Common myeloid progenitor, CD34-positive (primary cell): Measurements from ENCODE around the gene EARS2.
"Not testable (repeated sequence)": the region's sequence is repeated elsewhere in the genome, so short reads cannot be mapped to it uniquely, and the experiment has no call there.

Experiments
- CTCF ChIA-PET: fragments of 350-600 bp; sonication (Branson Sonifier 250); formaldehyde crosslinking; loops from one replicate; lab custom pipeline; 2021; ENCODE audit warnings: antibody characterized with exemption; lab: Charles Lee
- POLR2A ChIA-PET: fragments of 350-600 bp; sonication (Branson Sonifier 250); formaldehyde crosslinking; loops from one replicate; lab custom pipeline; 2021; ENCODE audit warnings: antibody characterized with exemption; lab: Charles Lee
- DNase-seq, 3 donors: peaks; one replicate each; pipeline versions ENCODE4 v3.0.0 to v3.0.0-alpha.2; 2013
- H3K27ac ChIP-seq, 2 experiments: 1 replicate in 1 of 2; 2 replicates in 1 of 2; pipeline ENCODE4 v1.7.0; 2013; ENCODE audit warnings: inconsistent platforms in 2 of 2, low read length in 2 of 2, mild to moderate bottlenecking in 2 of 2, low read depth in 1 of 2, moderate library complexity in 1 of 2; ENCODE audit not compliant: severe bottlenecking in 2 of 2, insufficient read depth in 1 of 2, poor library complexity in 1 of 2
- H3K27me3 ChIP-seq, 5 experiments: replicated peaks in 2 of 5; 1 replicate in 3 of 5; 2 replicates in 2 of 5; pipeline versions ENCODE4 v1.6.1 to v1.7.0; 2013; ENCODE audit warnings: low read length in 4 of 5, mild to moderate bottlenecking in 2 of 5, moderate library complexity in 2 of 5, inconsistent platforms in 1 of 5; ENCODE audit not compliant: insufficient read depth in 5 of 5, control insufficient read depth in 4 of 5
- H3K36me3 ChIP-seq, 4 experiments: 1 replicate in 2 of 4; 2 replicates in 2 of 4; pipeline versions ENCODE4 v1.6.1 to v1.7.0; 2013; ENCODE audit warnings: low read length in 3 of 4, control low read depth in 1 of 4, mild to moderate bottlenecking in 1 of 4; ENCODE audit not compliant: control insufficient read depth in 4 of 4, insufficient read depth in 4 of 4
- H3K4me1 ChIP-seq, 4 experiments: 1 replicate in 3 of 4; 2 replicates in 1 of 4; pipeline versions ENCODE4 v1.6.1 to v1.7.1; 2013; ENCODE audit warnings: low read length in 3 of 4, mild to moderate bottlenecking in 3 of 4, control low read depth in 1 of 4, inconsistent platforms in 1 of 4, moderate library complexity in 1 of 4; ENCODE audit not compliant: control insufficient read depth in 4 of 4, insufficient read depth in 4 of 4; ENCODE audit errors: control extremely low read depth in 1 of 4
- H3K4me3 ChIP-seq, 7 experiments: 1 replicate in 4 of 7; 2 replicates in 3 of 7; pipeline versions ENCODE4 v1.5.1 to v1.7.0; 2013; ENCODE audit warnings: mild to moderate bottlenecking in 7 of 7, low read length in 6 of 7, moderate library complexity in 6 of 7, inconsistent platforms in 2 of 7, low read depth in 2 of 7, control low read depth in 1 of 7; ENCODE audit not compliant: insufficient read depth in 4 of 7, control insufficient read depth in 1 of 7; ENCODE audit errors: extremely low read depth in 1 of 7
- H3K9me3 ChIP-seq, 5 experiments: 1 replicate in 4 of 5; 2 replicates in 1 of 5; pipeline versions ENCODE4 v1.6.1 to v1.7.1; 2013; ENCODE audit warnings: low read length in 4 of 5, mild to moderate bottlenecking in 2 of 5, inconsistent platforms in 1 of 5, low read depth in 1 of 5, moderate library complexity in 1 of 5; ENCODE audit not compliant: control insufficient read depth in 4 of 5, insufficient read depth in 2 of 5; ENCODE audit errors: control extremely low read depth in 1 of 5
- WGBS: methylation state at CpG from one replicate; pipeline ENCODE4 v1.1.5; 2013; ENCODE audit not compliant: insufficient coverage; 5-methylcytosine and 5-hydroxymethylcytosine counted together

The EARS2 gene

DNA sequence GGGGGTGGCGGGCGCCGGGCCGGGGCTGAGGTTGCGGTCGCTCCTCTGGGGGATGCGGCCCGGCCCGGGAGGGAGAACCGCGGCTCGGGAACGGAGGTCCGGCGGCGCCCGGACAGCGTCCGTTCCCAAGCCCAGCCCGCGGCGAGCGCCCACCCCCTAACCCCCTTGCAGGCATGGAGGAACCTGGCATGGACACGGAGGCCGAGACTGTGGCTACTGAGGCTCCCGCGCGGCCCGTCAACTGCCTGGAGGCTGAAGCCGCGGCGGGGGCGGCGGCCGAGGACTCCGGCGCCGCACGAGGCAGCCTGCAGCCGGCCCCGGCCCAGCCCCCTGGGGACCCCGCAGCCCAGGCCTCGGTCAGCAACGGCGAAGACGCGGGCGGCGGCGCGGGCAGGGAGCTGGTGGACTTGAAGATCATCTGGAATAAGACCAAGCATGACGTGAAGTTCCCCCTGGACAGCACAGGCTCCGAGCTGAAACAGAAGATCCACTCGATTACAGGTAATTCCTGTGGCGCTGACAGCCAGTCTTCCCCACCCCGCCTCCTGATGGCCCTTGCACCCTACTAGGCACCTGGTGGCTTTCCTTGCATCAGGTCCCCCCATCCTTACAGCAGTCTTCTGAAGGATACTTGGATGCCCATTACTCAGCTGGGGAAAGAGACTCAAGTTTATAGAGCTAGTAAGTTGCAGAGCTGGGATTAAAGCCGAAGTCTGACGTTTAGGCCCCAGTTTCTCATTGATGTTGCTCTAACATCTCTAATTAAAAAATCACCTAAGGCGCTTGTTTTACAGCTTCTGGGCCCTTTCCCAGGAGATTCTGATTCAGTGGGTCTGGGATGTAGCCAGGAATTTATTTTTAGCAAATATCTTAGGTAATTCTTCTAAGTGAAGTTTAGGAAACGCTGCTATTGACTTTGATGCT lies 891 bp upstream of the EARS2 start:
- Histone ChIP-seq H3K9me3 (no peaks in the 10 kb centered on the region), H3K4me3 (peak overlapping the region; percentile 80 to 97 (median 91)), H3K27ac (peak overlapping the region; percentile 76 to 89), H3K36me3 (peaks cover 18 to 37% (median 30%) of the 10 kb centered on the region in 4 experiments), H3K27me3 (no peaks in the 10 kb centered on the region), H3K4me1 (peaks cover 12 to 24% (median 19%) of the 10 kb centered on the region in 4 experiments)
- WGBS: 2% methylated on average over 54 of the region's 60 CpGs
- POLR2A ChIA-PET: interaction anchor here (0.6 to 1.0 kb wide), 3 partner anchors 36 to 1736 kb away, joined by 3 to 5 read pairs (median 3); no protein-coding TSS in a partner anchor
- CTCF ChIA-PET: interaction anchor here (0.5 to 2.1 kb wide), 10 partner anchors 10 to 122 kb away, joined by 3 to 8 read pairs (median 4); no protein-coding TSS in a partner anchor
- DNase-seq: peak in 1 of 3 donors; percentile 3

GRCh38 chr16:23554536-23554935 lies 2.6 kb downstream of the EARS2 start:
- ChIA-PET CTCF (interaction anchor here (1.0 to 1.5 kb wide), 6 partner anchors 9 to 119 kb away, joined by 3 to 4 read pairs (median 4); no protein-coding TSS in a partner anchor), POLR2A (no interaction called here)
- Histone ChIP-seq H3K27ac (peak overlapping the region in 1 of 2 experiments; percentile 12), H3K9me3 (no peaks in the 10 kb centered on the region), H3K4me3 (no peak overlapping the region), H3K36me3 (peaks cover 2 to 32% (median 27%) of the 10 kb centered on the region in 4 experiments), H3K4me1 (peaks cover 12 to 24% (median 19%) of the 10 kb centered on the region in 4 experiments), H3K27me3 (no peaks in the 10 kb centered on the region)
- no peak for DNase-seq
- 92% methylated on average over 3 of the region's 3 CpGs for whole genome bisulfite sequencing

DNA sequence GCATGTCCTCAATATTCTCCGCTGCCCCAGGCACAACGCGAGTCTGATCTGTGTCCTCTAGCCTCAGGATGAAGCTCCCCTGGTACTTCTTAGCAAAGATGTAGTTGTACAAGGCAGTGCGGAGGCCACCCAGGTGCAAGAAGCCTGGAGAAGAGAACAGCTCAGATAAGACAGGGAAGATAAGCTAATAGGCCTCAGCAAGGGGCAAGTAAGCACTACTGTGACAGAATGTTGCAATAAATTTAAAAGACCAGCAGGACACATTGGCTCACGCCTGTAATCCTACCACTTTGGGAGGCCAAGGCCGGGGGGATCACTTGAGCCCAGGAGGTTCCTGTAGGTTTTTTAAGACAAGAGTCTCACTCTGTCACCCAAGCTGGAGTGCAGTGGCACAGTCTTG lies 5.0 kb downstream of the EARS2 start:
- peaks cover 3 to 11% (median 9%) of the 10 kb centered on the region in 4 experiments for H3K4me1 ChIP-seq
- H3K27ac ChIP-seq: no peak overlapping the region
- DNase-seq: no peak
- H3K9me3 ChIP-seq: no peaks in the 10 kb centered on the region
- ChIA-PET POLR2A (no interaction called here), CTCF (interaction anchor here (1.1 kb wide), 1 partner anchor 12 kb away, joined by 3 read pairs; no protein-coding TSS in a partner anchor)
- peaks cover 6 to 42% (median 35%) of the 10 kb centered on the region in 4 experiments for H3K36me3 ChIP-seq
- WGBS: 98% methylated on average over 5 of the region's 6 CpGs
- H3K27me3 ChIP-seq: no peaks in the 10 kb centered on the region
- no peak overlapping the region for H3K4me3 ChIP-seq

GRCh38 chr16:23549938-23550337 lies 7.2 kb downstream of the EARS2 start:
- no peak for DNase-seq
- Histone ChIP-seq H3K4me1 (no peaks in the 10 kb centered on the region), H3K27me3 (no peaks in the 10 kb centered on the region), H3K4me3 (no peak overlapping the region), H3K36me3 (peaks cover 8 to 57% (median 46%) of the 10 kb centered on the region in 4 experiments), H3K9me3 (no peaks in the 10 kb centered on the region), H3K27ac (no peak overlapping the region)
- WGBS: no CpG with 5 or more reads among the region's 5 CpGs
- POLR2A ChIA-PET: no interaction called here
- CTCF ChIA-PET: no interaction called here

- no peak for DNase-seq
- H3K9me3 ChIP-seq: no peaks in the 10 kb centered on the region
- H3K4me3 ChIP-seq: no peak overlapping the region
- WGBS: 96% methylated on average over 14 of the region's 14 CpGs
- H3K27ac ChIP-seq: no peak overlapping the region
- H3K27me3 ChIP-seq: no peaks in the 10 kb centered on the region
- no peaks in the 10 kb centered on the region for H3K4me1 ChIP-seq
- ChIA-PET CTCF (no interaction called here), POLR2A (no interaction called here)
- peaks cover 11 to 62% (median 39%) of the 10 kb centered on the region in 4 experiments for H3K36me3 ChIP-seq
Measured at GRCh38 chr16:23544436-23544835, 12.7 kb downstream of the EARS2 start.

- DNase-seq, POLR2A ChIA-PET, H3K4me1 ChIP-seq, H3K27me3 ChIP-seq, H3K27ac ChIP-seq, H3K4me3 ChIP-seq, H3K9me3 ChIP-seq: not testable (repeated sequence)
- WGBS: 80% methylated on average over 1 of the region's 3 CpGs
- CTCF ChIA-PET: interaction anchor here (1.0 to 1.5 kb wide), 2 partner anchors 12 to 14 kb away, joined by 3 to 4 read pairs; no protein-coding TSS in a partner anchor
- peaks cover 7 to 57% (median 25%) of the 10 kb centered on the region in 4 experiments for H3K36me3 ChIP-seq
Measured at GRCh38 chr16:23540817-23541178, 16.4 kb downstream of the EARS2 start.
